ENCODE results near the gene HOXC6. TPM values are rescaled to one million over a fixed set of nuclear protein-coding genes. Genes with fewer than 3 reads are reported as not detected.

Gene HOXC6
- total RNA-seq, 1 donor, result 7.2 TPM

- no peak for DNase-seq (ENCODE audit: insufficient read length, low spot score, missing footprints)
- peaks cover 6% of the 10 kb centered on the region for H3K4me1 ChIP-seq (ENCODE audit: insufficient read depth, low read length)
- no peak overlapping the region for H3K27ac ChIP-seq (ENCODE audit: low read depth, low read length)
- TF ChIP-seq, protein P1, sequence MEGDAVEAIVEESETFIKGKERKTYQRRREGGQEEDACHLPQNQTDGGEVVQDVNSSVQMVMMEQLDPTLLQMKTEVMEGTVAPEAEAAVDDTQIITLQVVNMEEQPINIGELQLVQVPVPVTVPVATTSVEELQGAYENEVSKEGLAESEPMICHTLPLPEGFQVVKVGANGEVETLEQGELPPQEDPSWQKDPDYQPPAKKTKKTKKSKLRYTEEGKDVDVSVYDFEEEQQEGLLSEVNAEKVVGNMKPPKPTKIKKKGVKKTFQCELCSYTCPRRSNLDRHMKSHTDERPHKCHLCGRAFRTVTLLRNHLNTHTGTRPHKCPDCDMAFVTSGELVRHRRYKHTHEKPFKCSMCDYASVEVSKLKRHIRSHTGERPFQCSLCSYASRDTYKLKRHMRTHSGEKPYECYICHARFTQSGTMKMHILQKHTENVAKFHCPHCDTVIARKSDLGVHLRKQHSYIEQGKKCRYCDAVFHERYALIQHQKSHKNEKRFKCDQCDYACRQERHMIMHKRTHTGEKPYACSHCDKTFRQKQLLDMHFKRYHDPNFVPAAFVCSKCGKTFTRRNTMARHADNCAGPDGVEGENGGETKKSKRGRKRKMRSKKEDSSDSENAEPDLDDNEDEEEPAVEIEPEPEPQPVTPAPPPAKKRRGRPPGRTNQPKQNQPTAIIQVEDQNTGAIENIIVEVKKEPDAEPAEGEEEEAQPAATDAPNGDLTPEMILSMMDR (IDR thresholded peaks at IDR 0.05; ENCODE audit: extremely low read depth, low read depth, low read length), result no peak
- no peak overlapping the region for H3K4me3 ChIP-seq (ENCODE audit: insufficient read depth, low read length)
- H4K20me1 ChIP-seq (ENCODE audit: insufficient read depth, low read length), result no peaks in the 10 kb centered on the region
- no peak overlapping the region for H2AFZ ChIP-seq (ENCODE audit: low read length)
- H3K36me3 ChIP-seq (ENCODE audit: insufficient read depth, low read length), result no peaks in the 10 kb centered on the region
- peaks cover 10% of the 10 kb centered on the region for H3K79me2 ChIP-seq (ENCODE audit: insufficient read depth, low read length)
- no peak overlapping the region for H3K4me2 ChIP-seq (ENCODE audit: insufficient read depth, low read length)
- H3K9me3 ChIP-seq (ENCODE audit: low read depth, low read length), result no peaks in the 10 kb centered on the region
- no peaks in the 10 kb centered on the region for H3K27me3 ChIP-seq (ENCODE audit: insufficient read depth, low read length)
Measured at GRCh38 chr12:53980802-53981496, 47.3 kb upstream of the HOXC6 start.

DNA sequence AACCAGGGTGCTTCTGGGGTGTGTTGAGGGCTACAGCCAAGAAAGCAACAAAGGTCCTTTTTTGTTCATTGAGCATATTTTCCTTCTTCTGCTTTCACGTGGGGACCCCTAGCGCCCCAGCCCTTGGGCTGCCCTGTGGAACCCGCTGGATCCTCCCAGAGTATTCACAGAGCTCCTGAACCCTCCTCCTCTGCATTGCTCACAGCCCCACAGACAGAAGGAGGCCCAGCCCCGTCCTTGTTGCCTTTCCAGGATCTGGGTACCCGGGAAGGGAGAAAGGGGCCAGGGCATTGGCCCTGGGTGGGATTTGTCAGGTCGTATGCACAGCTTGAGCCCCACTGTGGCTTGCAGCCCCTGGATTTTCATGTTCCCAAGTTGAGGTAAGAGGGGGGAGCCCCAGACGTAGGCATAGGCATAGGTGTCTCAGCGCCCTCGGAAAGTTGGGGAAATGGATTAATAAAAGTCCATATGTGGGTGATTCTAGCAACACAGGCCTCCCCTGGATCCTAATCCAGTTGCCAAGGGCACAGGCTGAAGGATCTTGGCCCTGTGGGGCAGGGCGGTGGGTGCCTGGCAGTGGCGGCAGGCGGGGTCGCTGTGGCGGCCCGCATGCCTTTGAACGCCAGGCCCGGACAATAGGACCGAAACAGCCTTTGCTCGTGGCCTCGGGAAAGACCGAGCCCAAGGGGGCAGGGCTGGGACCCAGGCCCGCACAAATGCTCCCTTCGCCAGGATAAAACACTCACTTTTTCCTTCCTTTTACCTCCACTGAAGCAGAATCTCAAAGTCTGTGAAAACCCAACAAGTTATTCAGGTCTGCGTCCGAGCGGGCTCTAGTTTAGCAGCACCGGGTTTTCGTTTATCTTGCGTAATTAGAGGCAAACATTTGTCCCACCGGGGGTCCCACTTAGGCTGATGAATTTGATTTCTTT, 46.3 kb upstream of the HOXC6 start:
- Histone ChIP-seq H3K27ac (ENCODE audit: low read depth, low read length) (no peak overlapping the region), H3K4me2 (ENCODE audit: insufficient read depth, low read length) (no peak overlapping the region), H2AFZ (ENCODE audit: low read length) (no peak overlapping the region), H3K4me3 (ENCODE audit: insufficient read depth, low read length) (no peak overlapping the region), H4K20me1 (ENCODE audit: insufficient read depth, low read length) (no peaks in the 10 kb centered on the region), H3K9me3 (ENCODE audit: low read depth, low read length) (no peaks in the 10 kb centered on the region), H3K27me3 (ENCODE audit: insufficient read depth, low read length) (no peaks in the 10 kb centered on the region), H3K36me3 (ENCODE audit: insufficient read depth, low read length) (no peaks in the 10 kb centered on the region), H3K79me2 (ENCODE audit: insufficient read depth, low read length) (peaks cover 20% of the 10 kb centered on the region), H3K4me1 (ENCODE audit: insufficient read depth, low read length) (peaks cover 8% of the 10 kb centered on the region)
- TF ChIP-seq, protein P1 (IDR thresholded peaks at IDR 0.05; ENCODE audit: extremely low read depth, low read depth, low read length), result no peak
- DNase-seq (ENCODE audit: insufficient read length, low spot score, missing footprints), result no peak

- Histone ChIP-seq H3K4me2 (ENCODE audit: insufficient read depth, low read length) (no peak overlapping the region), H3K4me3 (ENCODE audit: insufficient read depth, low read length) (no peak overlapping the region), H3K27ac (ENCODE audit: low read depth, low read length) (no peak overlapping the region), H3K9me3 (ENCODE audit: low read depth, low read length) (no peaks in the 10 kb centered on the region), H3K4me1 (ENCODE audit: insufficient read depth, low read length) (peaks cover 18% of the 10 kb centered on the region), H3K36me3 (ENCODE audit: insufficient read depth, low read length) (no peaks in the 10 kb centered on the region), H3K79me2 (ENCODE audit: insufficient read depth, low read length) (peaks cover 30% of the 10 kb centered on the region), H3K27me3 (ENCODE audit: insufficient read depth, low read length) (no peaks in the 10 kb centered on the region), H2AFZ (ENCODE audit: low read length) (no peak overlapping the region), H4K20me1 (ENCODE audit: insufficient read depth, low read length) (no peaks in the 10 kb centered on the region)
- TF ChIP-seq, protein P1 (IDR thresholded peaks at IDR 0.05; ENCODE audit: extremely low read depth, low read depth, low read length), result no peak
- DNase-seq (ENCODE audit: insufficient read length, low spot score, missing footprints), result no peak
Measured at GRCh38 chr12:53982648-53983567, 45.3 kb upstream of the HOXC6 start.
